ENCODE results near the gene PABPC5. TPM values are rescaled to one million over a fixed set of nuclear protein-coding genes. Genes with fewer than 3 reads are reported as not detected.

PABPC5 gene
- 1 to 10 TPM in 1 of 3 donors, under 1 TPM in 2; 0.41 to 2.8 (median 0.55) TPM for total RNA-seq
- long read RNA-seq, donor 1, partial matches to known transcripts = 0 of 1 reads
- long read RNA-seq, donor 1, other reads (novel, unspliced or antisense) = 0 of 1 reads
- long read RNA-seq, donor 2 = 0 reads

DNA sequence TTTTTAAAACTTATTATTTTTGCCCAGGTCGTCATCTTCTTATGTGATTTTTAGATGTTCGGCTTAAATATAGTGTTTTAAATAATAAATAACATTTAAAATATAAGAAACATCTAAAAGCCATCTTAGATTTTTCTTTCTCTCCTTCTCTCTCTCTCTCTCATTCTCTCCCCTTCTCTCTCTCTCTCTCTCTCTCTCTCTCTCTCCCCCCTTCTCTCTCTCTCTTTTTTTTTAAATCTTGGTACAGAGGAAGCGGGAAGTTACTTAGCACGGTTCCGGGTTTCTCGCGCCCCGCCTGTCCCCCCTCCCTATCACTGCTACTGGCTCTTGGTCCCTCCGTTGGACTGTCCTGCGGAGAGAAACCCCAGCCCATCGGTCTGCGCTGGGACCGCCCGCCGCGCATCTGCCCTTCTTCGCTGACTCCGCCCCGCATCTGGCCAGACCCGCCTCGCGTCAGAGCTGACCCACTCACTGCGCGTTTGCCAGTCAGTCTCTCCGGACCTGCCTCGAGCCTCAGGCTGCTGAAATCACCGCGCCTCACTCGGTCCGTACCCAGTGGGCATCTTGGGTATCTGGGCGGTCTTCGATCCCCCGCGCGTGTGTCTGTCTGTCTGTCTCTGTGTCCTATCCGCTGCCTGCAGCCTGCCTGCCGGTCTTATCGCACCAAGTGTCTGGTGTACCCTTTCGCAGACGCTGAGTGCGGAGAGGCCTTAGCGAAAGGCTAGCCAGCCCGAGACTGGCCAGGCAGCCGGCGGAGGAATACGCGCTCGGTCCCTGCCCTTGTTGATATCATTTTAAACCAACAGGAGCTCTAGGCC is at the start of gene PABPC5:
Gene PABPC5, plus strand, starts transcription at position 489 of the 818 bp plus-strand sequence. CDS start 739 bp downstream, outside the sequence.
- TF ChIP-seq, protein P1, sequence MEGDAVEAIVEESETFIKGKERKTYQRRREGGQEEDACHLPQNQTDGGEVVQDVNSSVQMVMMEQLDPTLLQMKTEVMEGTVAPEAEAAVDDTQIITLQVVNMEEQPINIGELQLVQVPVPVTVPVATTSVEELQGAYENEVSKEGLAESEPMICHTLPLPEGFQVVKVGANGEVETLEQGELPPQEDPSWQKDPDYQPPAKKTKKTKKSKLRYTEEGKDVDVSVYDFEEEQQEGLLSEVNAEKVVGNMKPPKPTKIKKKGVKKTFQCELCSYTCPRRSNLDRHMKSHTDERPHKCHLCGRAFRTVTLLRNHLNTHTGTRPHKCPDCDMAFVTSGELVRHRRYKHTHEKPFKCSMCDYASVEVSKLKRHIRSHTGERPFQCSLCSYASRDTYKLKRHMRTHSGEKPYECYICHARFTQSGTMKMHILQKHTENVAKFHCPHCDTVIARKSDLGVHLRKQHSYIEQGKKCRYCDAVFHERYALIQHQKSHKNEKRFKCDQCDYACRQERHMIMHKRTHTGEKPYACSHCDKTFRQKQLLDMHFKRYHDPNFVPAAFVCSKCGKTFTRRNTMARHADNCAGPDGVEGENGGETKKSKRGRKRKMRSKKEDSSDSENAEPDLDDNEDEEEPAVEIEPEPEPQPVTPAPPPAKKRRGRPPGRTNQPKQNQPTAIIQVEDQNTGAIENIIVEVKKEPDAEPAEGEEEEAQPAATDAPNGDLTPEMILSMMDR (IDR thresholded peaks at IDR 0.05) = no peak
- DNase-seq (peak; percentile 24 to 69 (median 44)), ATAC-seq (peak; percentile 70)
- Histone ChIP-seq H3K4me1 (ENCODE audit: low read depth) (no peaks in the 10 kb centered on the region), H3K9me3 (no peaks in the 10 kb centered on the region), H3K36me3 (ENCODE audit: low read depth) (no peaks in the 10 kb centered on the region), H3K4me3 (no peak within 1 kb of the TSS)
- intact Hi-C loops (cut with DNase I, micrococcal nuclease) = no loop called here

DNA sequence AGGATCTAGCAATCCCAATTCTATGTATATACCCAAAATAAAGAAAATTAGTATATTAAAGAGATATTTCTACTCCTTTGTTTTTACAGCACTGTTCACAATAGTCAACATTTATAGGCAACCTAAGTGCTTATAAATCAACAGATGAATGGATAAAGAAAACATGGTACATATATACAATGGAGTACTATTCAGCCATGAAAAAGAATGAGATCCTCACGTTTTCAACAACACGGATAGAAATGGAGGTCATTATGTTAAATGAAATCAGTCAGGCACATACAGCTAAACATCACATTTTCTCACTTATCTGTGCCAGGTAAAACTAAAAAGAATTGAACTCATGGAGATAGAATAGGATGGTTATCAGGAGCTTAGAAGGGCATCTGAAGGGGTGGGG is 45.6 kb upstream of the PABPC5 start:
- no peak for ATAC-seq
- H3K36me3 ChIP-seq (ENCODE audit: low read depth) = no peaks in the 10 kb centered on the region
- H3K4me1 ChIP-seq (ENCODE audit: low read depth) = no peaks in the 10 kb centered on the region
- no peak for DNase-seq
- TF ChIP-seq, protein P1 (IDR thresholded peaks at IDR 0.05) = no peak
- intact Hi-C loops (cut with DNase I, micrococcal nuclease) = no loop called here
- H3K4me3 ChIP-seq = no peak overlapping the region
- no peaks in the 10 kb centered on the region for H3K9me3 ChIP-seq

DNA sequence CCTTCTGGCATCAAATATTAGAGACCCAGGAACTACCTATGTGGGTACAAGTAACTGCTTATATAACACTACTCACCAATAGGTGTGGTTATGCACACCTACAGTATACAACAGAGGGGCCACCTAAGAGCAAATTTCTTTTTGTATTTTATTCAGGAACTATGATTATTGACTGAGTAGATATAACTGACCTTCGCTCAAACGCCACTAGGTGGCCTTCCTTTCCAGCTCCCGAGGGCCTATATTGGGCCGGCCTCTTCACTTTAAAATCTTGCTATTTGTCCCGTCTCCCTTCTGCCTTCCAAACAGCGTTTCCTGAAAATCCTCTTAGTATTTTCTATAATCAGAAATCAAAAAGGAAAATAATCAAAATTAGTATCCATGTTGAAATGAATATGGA is 19.9 kb upstream of the PABPC5 start:
- intact Hi-C loops (cut with DNase I, micrococcal nuclease) = no loop called here

DNA sequence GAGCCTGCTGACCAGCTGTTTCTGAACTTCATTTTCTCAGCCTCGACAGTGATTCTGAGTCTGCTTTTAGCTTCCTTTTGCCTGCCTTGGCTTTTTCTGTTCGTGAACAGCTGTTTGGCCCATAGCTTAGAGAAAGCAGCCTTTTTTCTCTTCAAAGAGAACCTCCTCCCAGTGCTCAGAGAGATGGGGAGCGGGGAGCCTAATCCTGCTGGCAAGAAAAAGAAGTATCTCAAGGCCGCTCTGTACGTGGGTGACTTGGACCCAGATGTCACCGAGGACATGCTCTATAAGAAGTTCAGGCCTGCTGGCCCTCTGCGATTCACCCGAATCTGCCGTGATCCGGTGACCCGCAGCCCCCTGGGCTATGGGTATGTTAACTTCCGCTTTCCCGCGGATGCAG is 756 bp downstream of the PABPC5 start:
- Histone ChIP-seq H3K4me3 (no peak overlapping the region), H3K9me3 (no peaks in the 10 kb centered on the region), H3K4me1 (ENCODE audit: low read depth) (no peaks in the 10 kb centered on the region), H3K36me3 (ENCODE audit: low read depth) (no peaks in the 10 kb centered on the region)
- ATAC-seq (no peak), DNase-seq (no peak)
- TF ChIP-seq, protein P1 (IDR thresholded peaks at IDR 0.05) = no peak
- intact Hi-C loops (cut with DNase I, micrococcal nuclease) = no loop called here

More for the DNA sequence above, 19.9 kb upstream of the PABPC5 start:
- ATAC-seq (no peak), DNase-seq (no peak)
- Histone ChIP-seq H3K4me3 (no peak overlapping the region), H3K9me3 (no peaks in the 10 kb centered on the region), H3K36me3 (ENCODE audit: low read depth) (no peaks in the 10 kb centered on the region), H3K4me1 (ENCODE audit: low read depth) (no peaks in the 10 kb centered on the region)
- TF ChIP-seq, protein P1 (IDR thresholded peaks at IDR 0.05) = no peak

Measured in mucosa of descending colon (tissue), 3 donors.